HepG2 (cell line): ENCODE measurements around the gene SMYD1.

Source experiments
- HNF4A ChIP-seq: sonication (generic); formaldehyde crosslinking; IDR thresholded peaks from 2 replicates; pipeline ENCODE4 v1.4.0; 2020; ENCODE audit warnings: missing genetic modification reagents
- ZNF225 ChIP-seq: sonication (generic); formaldehyde crosslinking; IDR thresholded peaks from 2 replicates; pipeline ENCODE4 v1.4.0; 2020; ENCODE audit warnings: mild to moderate bottlenecking, missing genetic modification reagents
- TF ChIP-seq, protein P1 (sequence below): IDR thresholded peaks from 2 replicates; pipeline ENCODE4 v1.6.1; 2016; ENCODE audit warnings: low read depth, missing genetic modification reagents, missing compliant biosample characterization
- TF ChIP-seq, protein P2 (sequence below): sonication (generic); formaldehyde crosslinking; IDR thresholded peaks from 2 replicates; pipeline ENCODE4 v1.5.0; 2020; ENCODE audit warnings: mild to moderate bottlenecking, missing genetic modification reagents, borderline replicate concordance

DNA sequence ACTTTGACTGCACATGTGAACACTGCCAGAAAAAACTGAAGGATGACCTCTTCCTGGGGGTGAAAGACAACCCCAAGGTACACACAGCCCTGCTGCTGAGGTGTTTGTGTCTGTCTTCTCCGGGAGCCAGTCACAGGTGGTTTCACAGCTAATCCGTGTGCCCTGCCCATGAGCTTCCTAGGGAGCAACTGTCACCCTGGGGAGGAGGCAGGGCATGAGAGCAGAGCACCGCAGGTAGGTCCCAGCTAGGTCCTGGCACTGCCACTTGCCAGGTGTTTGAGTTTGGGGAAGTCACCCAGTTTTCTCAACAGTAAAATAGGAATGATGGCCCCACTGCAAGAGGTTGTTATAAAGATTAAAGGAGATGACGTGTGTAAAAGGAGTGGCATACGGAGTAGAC, 29.1 kb downstream of the SMYD1 start:
- TF ChIP-seq HNF4A (CRISPR knock-in tag) (no peak), ZNF225 (no peak)
- TF ChIP-seq, protein P1, sequence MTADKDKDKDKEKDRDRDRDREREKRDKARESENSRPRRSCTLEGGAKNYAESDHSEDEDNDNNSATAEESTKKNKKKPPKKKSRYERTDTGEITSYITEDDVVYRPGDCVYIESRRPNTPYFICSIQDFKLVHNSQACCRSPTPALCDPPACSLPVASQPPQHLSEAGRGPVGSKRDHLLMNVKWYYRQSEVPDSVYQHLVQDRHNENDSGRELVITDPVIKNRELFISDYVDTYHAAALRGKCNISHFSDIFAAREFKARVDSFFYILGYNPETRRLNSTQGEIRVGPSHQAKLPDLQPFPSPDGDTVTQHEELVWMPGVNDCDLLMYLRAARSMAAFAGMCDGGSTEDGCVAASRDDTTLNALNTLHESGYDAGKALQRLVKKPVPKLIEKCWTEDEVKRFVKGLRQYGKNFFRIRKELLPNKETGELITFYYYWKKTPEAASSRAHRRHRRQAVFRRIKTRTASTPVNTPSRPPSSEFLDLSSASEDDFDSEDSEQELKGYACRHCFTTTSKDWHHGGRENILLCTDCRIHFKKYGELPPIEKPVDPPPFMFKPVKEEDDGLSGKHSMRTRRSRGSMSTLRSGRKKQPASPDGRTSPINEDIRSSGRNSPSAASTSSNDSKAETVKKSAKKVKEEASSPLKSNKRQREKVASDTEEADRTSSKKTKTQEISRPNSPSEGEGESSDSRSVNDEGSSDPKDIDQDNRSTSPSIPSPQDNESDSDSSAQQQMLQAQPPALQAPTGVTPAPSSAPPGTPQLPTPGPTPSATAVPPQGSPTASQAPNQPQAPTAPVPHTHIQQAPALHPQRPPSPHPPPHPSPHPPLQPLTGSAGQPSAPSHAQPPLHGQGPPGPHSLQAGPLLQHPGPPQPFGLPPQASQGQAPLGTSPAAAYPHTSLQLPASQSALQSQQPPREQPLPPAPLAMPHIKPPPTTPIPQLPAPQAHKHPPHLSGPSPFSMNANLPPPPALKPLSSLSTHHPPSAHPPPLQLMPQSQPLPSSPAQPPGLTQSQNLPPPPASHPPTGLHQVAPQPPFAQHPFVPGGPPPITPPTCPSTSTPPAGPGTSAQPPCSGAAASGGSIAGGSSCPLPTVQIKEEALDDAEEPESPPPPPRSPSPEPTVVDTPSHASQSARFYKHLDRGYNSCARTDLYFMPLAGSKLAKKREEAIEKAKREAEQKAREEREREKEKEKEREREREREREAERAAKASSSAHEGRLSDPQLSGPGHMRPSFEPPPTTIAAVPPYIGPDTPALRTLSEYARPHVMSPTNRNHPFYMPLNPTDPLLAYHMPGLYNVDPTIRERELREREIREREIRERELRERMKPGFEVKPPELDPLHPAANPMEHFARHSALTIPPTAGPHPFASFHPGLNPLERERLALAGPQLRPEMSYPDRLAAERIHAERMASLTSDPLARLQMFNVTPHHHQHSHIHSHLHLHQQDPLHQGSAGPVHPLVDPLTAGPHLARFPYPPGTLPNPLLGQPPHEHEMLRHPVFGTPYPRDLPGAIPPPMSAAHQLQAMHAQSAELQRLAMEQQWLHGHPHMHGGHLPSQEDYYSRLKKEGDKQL (CRISPR knock-in tag): no peak
- TF ChIP-seq, protein P2, sequence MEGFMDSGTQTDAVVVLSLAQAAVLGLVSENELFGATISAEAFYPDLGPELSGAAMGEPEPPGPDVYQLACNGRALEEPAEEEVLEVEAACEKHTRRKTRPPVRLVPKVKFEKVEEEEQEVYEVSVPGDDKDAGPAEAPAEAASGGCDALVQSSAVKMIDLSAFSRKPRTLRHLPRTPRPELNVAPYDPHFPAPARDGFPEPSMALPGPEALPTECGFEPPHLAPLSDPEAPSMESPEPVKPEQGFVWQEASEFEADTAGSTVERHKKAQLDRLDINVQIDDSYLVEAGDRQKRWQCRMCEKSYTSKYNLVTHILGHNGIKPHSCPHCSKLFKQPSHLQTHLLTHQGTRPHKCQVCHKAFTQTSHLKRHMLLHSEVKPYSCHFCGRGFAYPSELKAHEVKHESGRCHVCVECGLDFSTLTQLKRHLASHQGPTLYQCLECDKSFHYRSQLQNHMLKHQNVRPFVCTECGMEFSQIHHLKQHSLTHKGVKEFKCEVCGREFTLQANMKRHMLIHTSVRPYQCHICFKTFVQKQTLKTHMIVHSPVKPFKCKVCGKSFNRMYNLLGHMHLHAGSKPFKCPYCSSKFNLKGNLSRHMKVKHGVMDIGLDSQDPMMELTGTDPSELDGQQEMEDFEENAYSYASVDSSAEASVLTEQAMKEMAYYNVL: no peak
